ENCODE results near the gene ARL5A. TPM values are rescaled to one million over a fixed set of nuclear protein-coding genes. Genes with fewer than 3 reads are reported as not detected.
A peak's percentile ranks its signal among the peaks of the same experiment; 100 is the strongest.

ARL5A gene
- total and polyA plus RNA-seq, 2 donors (not counting 1 experiment from before 2014, with no cell fraction given): 29.8 to 40.3 TPM

DNA sequence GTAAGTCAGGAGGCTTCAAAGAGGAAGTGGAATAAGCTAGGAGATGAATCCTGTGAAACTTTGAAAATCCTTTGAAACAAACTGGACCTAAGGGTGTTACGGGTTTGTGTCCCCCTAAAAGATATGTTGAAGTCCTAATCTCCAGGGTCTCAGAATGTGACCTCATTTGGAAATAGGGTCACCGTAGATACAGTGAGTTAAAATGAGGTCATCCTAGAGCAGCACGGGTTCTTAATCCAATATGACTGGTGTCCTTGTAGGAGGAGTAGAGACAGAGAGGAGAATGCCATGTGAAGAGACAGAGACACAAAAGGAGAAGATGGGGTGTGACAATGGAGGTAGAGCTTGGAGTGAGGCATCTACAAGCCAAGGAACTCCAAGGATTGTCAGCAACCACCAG is 67.0 kb downstream of the ARL5A start:
- no peaks in the 10 kb centered on the region for H3K9me3 ChIP-seq (ENCODE audit: control insufficient read depth, insufficient read depth, low read depth, low read length)
- H3K27me3 ChIP-seq (ENCODE audit: control insufficient read depth, insufficient read depth, low read length): no peaks in the 10 kb centered on the region
- no peak overlapping the region for H2AFZ ChIP-seq (ENCODE audit: low read length)
- H3K79me2 ChIP-seq (ENCODE audit: control insufficient read depth, insufficient read depth, low read length): no peaks in the 10 kb centered on the region
- TF ChIP-seq EZH2 (IDR thresholded peaks at IDR 0.05; ENCODE audit: low read length, missing control alignments) (no peak), CTCF (conservative IDR thresholded peaks at IDR 0.05 in 1 of 2, IDR thresholded peaks at IDR 0.05 in 1 of 2; ENCODE audit: low read depth in 1 of 2, low read length in 2 of 2) (no peak)
- no peak for DNase-seq (ENCODE audit: low read depth in 2 of 2)
- H4K20me1 ChIP-seq (ENCODE audit: control insufficient read depth, extremely low read depth, insufficient read depth, low read length): no peaks in the 10 kb centered on the region
- H3K36me3 ChIP-seq (ENCODE audit: control insufficient read depth, insufficient read depth, low read length): no peaks in the 10 kb centered on the region
- H3K4me1 ChIP-seq (ENCODE audit: control insufficient read depth, extremely low read depth, insufficient read depth, low read length): no peaks in the 10 kb centered on the region
- no peak overlapping the region for H3K27ac ChIP-seq (ENCODE audit: insufficient read depth, low read length)
- H3K4me2 ChIP-seq (ENCODE audit: extremely low read depth, insufficient read depth, low read length): no peak overlapping the region
- H3K9ac ChIP-seq (ENCODE audit: insufficient read depth, low read length): no peak overlapping the region
- H3K4me3 ChIP-seq (replicated peaks in 1 of 4; ENCODE audit: control extremely low read depth in 1 of 4, insufficient read depth in 1 of 4, low read depth in 3 of 4, low read length in 4 of 4): no peak overlapping the region

- Histone ChIP-seq H2AFZ (ENCODE audit: low read length) (no peak overlapping the region), H3K4me1 (ENCODE audit: control insufficient read depth, extremely low read depth, insufficient read depth, low read length) (no peaks in the 10 kb centered on the region), H3K4me2 (ENCODE audit: extremely low read depth, insufficient read depth, low read length) (no peak overlapping the region), H3K79me2 (ENCODE audit: control insufficient read depth, insufficient read depth, low read length) (no peaks in the 10 kb centered on the region), H3K27ac (ENCODE audit: insufficient read depth, low read length) (no peak overlapping the region), H4K20me1 (ENCODE audit: control insufficient read depth, extremely low read depth, insufficient read depth, low read length) (no peaks in the 10 kb centered on the region), H3K9me3 (ENCODE audit: control insufficient read depth, insufficient read depth, low read depth, low read length) (no peaks in the 10 kb centered on the region), H3K4me3 (replicated peaks in 1 of 4; ENCODE audit: control extremely low read depth in 1 of 4, insufficient read depth in 1 of 4, low read depth in 3 of 4, low read length in 4 of 4) (no peak overlapping the region), H3K36me3 (ENCODE audit: control insufficient read depth, insufficient read depth, low read length) (no peaks in the 10 kb centered on the region), H3K9ac (ENCODE audit: insufficient read depth, low read length) (no peak overlapping the region), H3K27me3 (ENCODE audit: control insufficient read depth, insufficient read depth, low read length) (no peaks in the 10 kb centered on the region)
- TF ChIP-seq EZH2 (IDR thresholded peaks at IDR 0.05; ENCODE audit: low read length, missing control alignments) (no peak), CTCF (conservative IDR thresholded peaks at IDR 0.05 in 1 of 2, IDR thresholded peaks at IDR 0.05 in 1 of 2; ENCODE audit: low read depth in 1 of 2, low read length in 2 of 2) (no peak)
- DNase-seq (ENCODE audit: low read depth in 2 of 2): peak in 1 of 2 donors; percentile 65
Measured at GRCh38 chr2:151760139-151760650, 68.0 kb downstream of the ARL5A start.

DNA sequence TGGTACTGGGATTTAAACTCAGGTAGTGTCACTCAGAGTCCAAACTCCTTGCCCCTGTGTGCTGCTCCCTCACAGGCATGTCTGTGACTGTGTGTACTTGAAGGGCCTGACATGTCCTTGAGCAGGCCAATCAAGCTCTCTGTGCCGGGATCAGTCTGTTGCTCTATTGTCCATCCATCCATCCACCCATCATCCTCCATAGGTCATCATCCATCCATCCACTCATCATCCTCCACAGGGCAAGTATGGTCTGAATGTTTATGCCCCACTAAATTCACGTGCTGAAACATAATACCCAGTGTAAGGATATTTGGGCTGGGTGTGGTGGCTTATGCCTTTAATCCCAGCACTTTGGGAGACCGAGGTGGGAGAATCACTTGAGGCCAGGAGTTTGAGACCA is 69.5 kb downstream of the ARL5A start:
- no peak overlapping the region for H2AFZ ChIP-seq (ENCODE audit: low read length)
- H3K9me3 ChIP-seq (ENCODE audit: control insufficient read depth, insufficient read depth, low read depth, low read length): no peaks in the 10 kb centered on the region
- no peak for TF ChIP-seq CTCF (conservative IDR thresholded peaks at IDR 0.05 in 1 of 2, IDR thresholded peaks at IDR 0.05 in 1 of 2; ENCODE audit: low read depth in 1 of 2, low read length in 2 of 2)
- no peak for TF ChIP-seq EZH2 (IDR thresholded peaks at IDR 0.05; ENCODE audit: low read length, missing control alignments)
- no peaks in the 10 kb centered on the region for H3K36me3 ChIP-seq (ENCODE audit: control insufficient read depth, insufficient read depth, low read length)
- no peak overlapping the region for H3K4me2 ChIP-seq (ENCODE audit: extremely low read depth, insufficient read depth, low read length)
- DNase-seq (ENCODE audit: low read depth in 2 of 2): no peak
- H3K27ac ChIP-seq (ENCODE audit: insufficient read depth, low read length): no peak overlapping the region
- no peaks in the 10 kb centered on the region for H3K4me1 ChIP-seq (ENCODE audit: control insufficient read depth, extremely low read depth, insufficient read depth, low read length)
- H4K20me1 ChIP-seq (ENCODE audit: control insufficient read depth, extremely low read depth, insufficient read depth, low read length): no peaks in the 10 kb centered on the region
- H3K27me3 ChIP-seq (ENCODE audit: control insufficient read depth, insufficient read depth, low read length): no peaks in the 10 kb centered on the region
- no peak overlapping the region for H3K4me3 ChIP-seq (replicated peaks in 1 of 4; ENCODE audit: control extremely low read depth in 1 of 4, insufficient read depth in 1 of 4, low read depth in 3 of 4, low read length in 4 of 4)
- no peaks in the 10 kb centered on the region for H3K79me2 ChIP-seq (ENCODE audit: control insufficient read depth, insufficient read depth, low read length)
- no peak overlapping the region for H3K9ac ChIP-seq (ENCODE audit: insufficient read depth, low read length)

All from fibroblast of lung (primary cell).